GM12801 (cell line): ENCODE data around the gene GOLGA2.

Experiments
- CTCF ChIP-seq: IDR thresholded peaks from one replicate; pipeline ENCODE4 v1.5.1; 2011; ENCODE audit warnings: control low read depth; ENCODE audit not compliant: insufficient read length; ENCODE audit errors: extremely low read depth

GOLGA2 gene

DNA sequence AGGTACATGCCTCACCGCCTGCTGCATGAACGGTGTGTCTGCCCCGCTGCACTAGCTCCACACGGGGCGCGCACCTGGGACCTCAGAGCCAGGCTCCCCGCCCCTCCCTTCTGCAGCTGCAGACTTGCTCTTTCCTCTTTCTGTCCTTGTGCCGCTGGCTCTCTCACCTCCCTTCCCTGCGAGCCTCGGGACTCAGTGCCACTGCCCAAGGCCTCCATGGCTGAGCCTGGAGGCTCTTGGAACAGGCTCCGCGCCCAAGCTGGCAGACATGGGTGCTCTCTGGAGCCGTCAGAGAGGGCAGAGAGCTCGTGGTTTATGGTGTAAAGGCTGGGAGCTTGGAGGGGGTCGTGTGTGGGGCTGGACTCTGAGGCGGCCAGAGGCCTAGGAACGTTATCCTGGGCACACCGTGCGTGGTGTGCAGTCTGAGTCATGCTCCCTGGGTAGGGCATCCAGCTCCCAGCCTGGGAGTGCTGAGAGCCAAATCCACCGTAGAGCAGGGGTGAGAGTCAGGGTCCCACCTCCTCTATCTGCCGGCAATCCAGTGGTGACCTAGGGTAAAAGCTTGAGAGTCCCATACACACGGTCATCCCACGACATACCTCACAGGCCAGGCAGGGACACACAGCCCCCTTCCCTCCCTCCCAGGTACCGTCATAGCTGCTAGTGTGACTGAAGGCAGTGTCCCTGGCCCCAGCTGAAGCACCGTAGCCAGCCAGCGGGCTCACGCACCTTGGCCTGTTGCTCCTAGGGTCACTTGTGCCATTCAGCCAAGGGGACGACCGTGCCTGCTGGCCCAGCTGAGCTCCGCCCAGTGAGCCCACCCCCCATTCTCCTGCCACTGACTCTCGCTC lies 22.4 kb downstream of the GOLGA2 start:
- TF ChIP-seq CTCF, result no peak

DNA sequence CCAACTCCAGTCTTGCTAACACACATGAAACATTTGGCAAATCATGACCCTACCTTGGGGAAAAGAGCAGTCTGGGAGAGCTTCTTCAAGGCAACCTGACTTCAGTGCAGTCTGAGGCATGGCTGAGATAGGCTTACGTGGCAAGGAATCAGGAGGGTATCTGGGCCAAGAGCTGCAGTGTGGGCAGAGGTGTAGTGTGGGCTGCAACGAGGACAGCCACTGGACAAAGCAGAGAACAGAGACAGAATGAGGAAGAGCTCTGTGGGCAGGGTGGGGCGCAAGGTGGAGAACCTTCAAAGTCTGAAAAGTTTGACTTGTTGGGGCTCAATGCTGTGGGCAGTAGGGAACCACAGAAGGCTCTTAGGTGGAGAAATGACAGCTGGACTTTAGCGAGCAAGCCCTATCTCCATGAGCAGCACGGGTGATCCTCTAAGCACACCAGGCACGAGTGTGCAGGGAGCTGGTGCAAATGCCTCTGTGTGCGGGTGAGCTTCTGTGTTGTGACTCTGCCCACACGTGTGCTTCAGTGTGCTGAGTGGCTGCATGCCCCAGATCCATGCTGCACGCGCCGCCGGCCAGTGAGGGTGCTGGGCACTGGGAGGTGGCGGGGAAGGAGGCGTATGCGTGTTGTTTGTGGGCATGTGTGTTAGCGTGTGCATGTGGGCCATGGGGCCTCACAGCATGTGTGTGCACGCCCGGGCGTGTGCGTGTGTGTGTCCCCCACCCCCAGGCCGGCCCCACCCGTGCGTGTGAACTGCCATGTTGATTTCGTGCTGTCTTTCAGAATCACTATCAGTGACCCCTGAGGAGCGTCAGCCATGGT lies 23.3 kb downstream of the GOLGA2 start:
- no peak for TF ChIP-seq CTCF

GRCh38 chr9:128251732-128252100 lies 24.1 kb downstream of the GOLGA2 start:
- TF ChIP-seq CTCF, result no peak

DNA sequence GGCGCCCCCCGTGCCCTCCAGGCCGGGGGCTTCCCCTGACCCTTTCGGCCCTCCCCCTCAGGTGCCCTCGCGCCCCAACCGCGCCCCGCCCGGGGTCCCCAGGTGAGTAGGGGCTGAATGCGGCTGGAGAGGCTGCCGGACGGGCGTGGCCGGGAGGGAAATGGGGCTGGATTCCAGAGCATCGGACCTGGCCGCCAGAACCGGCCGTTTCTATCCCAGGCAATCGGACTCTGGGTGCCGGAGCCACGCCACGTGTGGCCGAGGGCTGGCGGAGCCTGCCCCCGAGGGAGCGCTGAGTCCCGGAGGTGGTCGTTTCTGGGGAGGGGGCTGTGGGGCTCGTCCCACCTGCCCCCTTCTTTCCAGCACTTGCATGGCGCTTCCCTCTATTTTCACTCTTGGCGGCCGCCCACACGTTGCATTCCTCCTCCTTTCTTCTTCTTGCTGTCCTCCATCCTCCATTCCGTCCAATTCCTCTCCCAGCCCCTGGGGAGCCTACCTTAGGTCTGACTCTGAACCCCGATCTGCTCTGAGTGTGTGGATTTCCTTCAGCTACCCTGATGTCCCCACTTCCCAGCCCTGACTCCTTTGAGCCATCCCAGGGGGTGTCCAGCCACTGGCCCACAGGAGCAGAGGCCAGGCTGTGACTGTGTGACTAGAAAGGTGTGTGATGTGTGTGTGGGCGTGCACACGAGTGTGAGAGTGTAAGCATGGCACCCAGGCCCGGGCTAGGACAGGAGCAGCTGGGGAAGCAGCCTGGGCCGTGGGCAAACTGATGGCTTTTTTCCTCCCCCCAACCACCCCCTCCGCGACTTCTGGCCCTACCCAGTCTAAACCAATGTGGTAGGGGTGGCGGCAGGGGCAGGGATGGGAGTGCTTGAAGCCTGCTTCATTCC lies 24.7 kb downstream of the GOLGA2 start:
- no peak for TF ChIP-seq CTCF

GRCh38 chr9:128249908-128250838 lies 25.6 kb downstream of the GOLGA2 start:
- TF ChIP-seq CTCF, result no peak

DNA sequence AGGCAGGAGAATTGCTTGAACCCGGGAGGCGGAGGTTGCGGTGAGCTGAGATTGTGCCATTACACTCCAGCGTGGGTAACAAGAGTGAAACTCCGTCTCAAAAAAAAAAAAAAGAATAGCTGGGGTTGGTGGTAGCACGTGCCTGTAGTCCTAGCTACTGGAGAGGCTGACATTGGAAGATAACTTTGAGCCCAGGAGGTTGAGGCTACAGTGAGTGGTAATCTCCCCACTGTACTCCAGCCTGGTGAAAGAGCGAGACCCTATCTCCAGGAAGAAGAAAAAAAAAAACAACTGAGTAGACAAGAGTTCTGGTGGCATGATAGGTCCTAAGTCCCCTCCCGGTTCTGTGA lies 26.3 kb downstream of the GOLGA2 start:
- no peak for TF ChIP-seq CTCF
